Adrenal gland (tissue), 12 donors: ENCODE data around the gene RNASEL. TPM values are rescaled to one million over a fixed set of nuclear protein-coding genes. Genes with fewer than 3 reads are reported as not detected.

ENCODE experiments used
- DNase-seq, 7 donors: peaks; one replicate each; pipeline ENCODE4 v3.0.0-alpha.2; 2019 to 2020
- H3K27ac ChIP-seq, 5 donors: fragments of 200-600 bp; sonication (generic) in 4 of 5; 1 replicate in 3 of 5; 2 replicates in 2 of 5; pipeline versions ENCODE4 v1.5.1 to v1.8.0; 2016 to 2020; ENCODE audit warnings: mild to moderate bottlenecking in 1 of 5
- H3K27me3 ChIP-seq: fragments of 200-600 bp; 2 replicates; pipeline ENCODE4 v1.8.0; 2021
- H3K36me3 ChIP-seq, 2 donors: fragments of 200-600 bp; replicated peaks in 1 of 2; 1 replicate in 1 of 2; 2 replicates in 1 of 2; pipeline versions ENCODE4 v1.5.1 to v1.8.0; 2018 to 2022
- H3K4me1 ChIP-seq, 2 donors: fragments of 200-600 bp; replicated peaks in 1 of 2; 1 replicate in 1 of 2; 2 replicates in 1 of 2; pipeline versions ENCODE4 v1.5.1 to v1.8.0; 2018 to 2021
- H3K4me3 ChIP-seq, 4 donors: fragments of 200-600 bp; sonication (generic) in 3 of 4; one replicate each; pipeline ENCODE4 v1.5.1; 2016 to 2018
- H3K9me3 ChIP-seq, 3 donors: fragments of 200-600 bp; sonication (generic) in 1 of 3; replicated peaks in 1 of 3; 1 replicate in 2 of 3; 2 replicates in 1 of 3; pipeline versions ENCODE4 v1.5.1 to v1.8.0; 2016 to 2021
- POLR2A ChIP-seq, 2 donors: fragments of 450-650 bp; IDR thresholded peaks; one replicate each; pipeline ENCODE4 v1.6.1; 2017; ENCODE audit warnings: antibody characterized with exemption in 2 of 2, mild to moderate bottlenecking in 2 of 2, moderate library complexity in 1 of 2
- WGBS, 4 donors: extraction: QIAGEN DNeasy Blood & Tissue Kit in 2 of 4; methylation state at CpG; one replicate each; pipeline versions ENCODE4 v1.1.5 to v1.1.7; 2013 to 2017; 5-methylcytosine and 5-hydroxymethylcytosine counted together
- intact Hi-C, 2 donors: fragments of 100-400 bp; cut with DNase I; formaldehyde crosslinking; loops; one replicate each; pipeline versions ENCODE4 v1.14.1 to v1.15.0; 2022 to 2023
- polyA plus RNA-seq, 3 donors: library from polyadenylated mRNA; stranded (reverse); fragments of 200-250 nt in 2 of 3; fragments of 350-450 nt in 1 of 3; fragmentation: Illumina TruSeq in 1 of 3; extraction: RNeasy Lipid Tissue Mini Kit (QIAGEN cat#74804) in 1 of 3; gene quantifications; one replicate each; pipeline ENCODE4 v1.2.3, GENCODE V29; 2013 to 2014
- total RNA-seq, 9 donors: library from RNA; depleted of rRNA in 4 of 9; stranded (reverse); fragments of >200 nt in 4 of 9; fragments of 120-200 nt in 1 of 9; fragmentation: NEBNext Ultra II Directional in 1 of 9; extraction: Animal tissue kit (Norgen Biotek cat#: 25700) in 1 of 9; gene quantifications; one replicate each; pipeline versions ENCODE4 v1.1.0 to v1.2.4, GENCODE V29; 2013 to 2023
- TF ChIP-seq, protein P1 (sequence below), 6 experiments: fragments of 450-650 bp in 4 of 6; fragments of 200-600 bp in 2 of 6; sonication (generic) in 1 of 6; IDR thresholded peaks; 1 replicate in 5 of 6; 2 replicates in 1 of 6; pipeline versions ENCODE4 v1.5.1 to v1.8.0; 2016 to 2021; ENCODE audit warnings: antibody characterized with exemption in 6 of 6, mild to moderate bottlenecking in 2 of 6, moderate library complexity in 1 of 6
- donor health status: healthy with polysubstance abuse.
- donor health status: Bipolar disorder and iron deficiency.
- donor health status: DM: yes; HTN: yes; CAD: no.
- donor health status: DM: no; HTN: no; CAD: no.
- donor health status: DM: no; HTN: no; CAD: no.
- donor health status: DM: yes; HTN: yes; CAD: no.

RNASEL gene
- total and polyA plus RNA-seq, 12 donors, result 3.5 to 24.3 (median 11.7) TPM

DNA sequence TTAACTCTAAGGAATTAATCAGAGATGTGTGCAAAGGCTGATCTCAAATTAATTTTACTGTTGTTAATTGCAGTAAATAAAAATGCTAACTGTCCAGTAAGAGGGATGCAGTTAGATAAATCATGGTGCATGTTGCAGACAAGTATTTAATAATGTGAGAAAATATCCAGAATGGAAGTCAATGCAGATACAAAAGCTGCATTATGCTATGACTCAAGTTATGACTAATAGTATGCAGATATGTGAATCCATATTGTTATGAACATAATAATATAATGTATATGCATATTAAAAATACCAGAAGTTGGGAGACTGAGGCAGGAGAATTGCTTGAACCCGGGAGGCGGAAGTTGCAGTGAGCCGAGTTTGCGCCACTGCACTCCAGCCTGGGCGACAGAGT lies 21.4 kb downstream of the RNASEL start:
- H3K27ac ChIP-seq, result no peak overlapping the region
- no peak overlapping the region for H3K4me3 ChIP-seq
- no peaks in the 10 kb centered on the region for H3K9me3 ChIP-seq
- H3K4me1 ChIP-seq, result no peaks in the 10 kb centered on the region
- TF ChIP-seq POLR2A (IDR thresholded peaks at IDR 0.05), result no peak
- TF ChIP-seq, protein P1, sequence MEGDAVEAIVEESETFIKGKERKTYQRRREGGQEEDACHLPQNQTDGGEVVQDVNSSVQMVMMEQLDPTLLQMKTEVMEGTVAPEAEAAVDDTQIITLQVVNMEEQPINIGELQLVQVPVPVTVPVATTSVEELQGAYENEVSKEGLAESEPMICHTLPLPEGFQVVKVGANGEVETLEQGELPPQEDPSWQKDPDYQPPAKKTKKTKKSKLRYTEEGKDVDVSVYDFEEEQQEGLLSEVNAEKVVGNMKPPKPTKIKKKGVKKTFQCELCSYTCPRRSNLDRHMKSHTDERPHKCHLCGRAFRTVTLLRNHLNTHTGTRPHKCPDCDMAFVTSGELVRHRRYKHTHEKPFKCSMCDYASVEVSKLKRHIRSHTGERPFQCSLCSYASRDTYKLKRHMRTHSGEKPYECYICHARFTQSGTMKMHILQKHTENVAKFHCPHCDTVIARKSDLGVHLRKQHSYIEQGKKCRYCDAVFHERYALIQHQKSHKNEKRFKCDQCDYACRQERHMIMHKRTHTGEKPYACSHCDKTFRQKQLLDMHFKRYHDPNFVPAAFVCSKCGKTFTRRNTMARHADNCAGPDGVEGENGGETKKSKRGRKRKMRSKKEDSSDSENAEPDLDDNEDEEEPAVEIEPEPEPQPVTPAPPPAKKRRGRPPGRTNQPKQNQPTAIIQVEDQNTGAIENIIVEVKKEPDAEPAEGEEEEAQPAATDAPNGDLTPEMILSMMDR (IDR thresholded peaks at IDR 0.05), result no peak
- DNase-seq, result no peak
- H3K36me3 ChIP-seq, result no peaks in the 10 kb centered on the region
- 92 to 94% (median 94%) methylated on average over 5 of the region's 5 CpGs for WGBS, 4 donors
- no peaks in the 10 kb centered on the region for H3K27me3 ChIP-seq
- intact Hi-C loops, result no loop called here

DNA sequence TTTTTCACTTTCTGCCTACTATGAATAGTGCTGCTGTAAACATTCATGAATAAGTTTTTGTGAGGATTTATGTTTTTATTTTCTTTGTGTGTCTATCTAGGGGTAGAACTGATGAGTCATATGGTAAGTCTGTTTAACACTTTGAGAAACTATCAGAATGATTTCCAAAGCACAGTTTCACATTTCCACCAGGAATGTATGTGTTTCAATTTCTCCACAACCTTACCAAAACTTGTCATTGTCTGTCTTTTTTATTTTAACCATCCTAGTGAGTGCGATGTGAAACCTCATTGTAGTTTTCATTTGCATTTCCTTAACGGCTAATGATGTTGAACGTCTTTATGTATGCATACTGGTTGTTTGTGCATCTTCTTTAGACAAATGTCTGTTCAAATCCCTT lies 23.5 kb downstream of the RNASEL start:
- intact Hi-C loops, result no loop called here
- no peak overlapping the region for H3K4me3 ChIP-seq
- TF ChIP-seq POLR2A (IDR thresholded peaks at IDR 0.05), result no peak
- H3K27me3 ChIP-seq, result no peaks in the 10 kb centered on the region
- no peaks in the 10 kb centered on the region for H3K9me3 ChIP-seq
- no peak overlapping the region for H3K27ac ChIP-seq
- no peaks in the 10 kb centered on the region for H3K4me1 ChIP-seq
- 59 to 87% (median 81%) methylated on average over 3 of the region's 3 CpGs for WGBS, 4 donors
- no peak for DNase-seq
- H3K36me3 ChIP-seq, result no peaks in the 10 kb centered on the region

DNA sequence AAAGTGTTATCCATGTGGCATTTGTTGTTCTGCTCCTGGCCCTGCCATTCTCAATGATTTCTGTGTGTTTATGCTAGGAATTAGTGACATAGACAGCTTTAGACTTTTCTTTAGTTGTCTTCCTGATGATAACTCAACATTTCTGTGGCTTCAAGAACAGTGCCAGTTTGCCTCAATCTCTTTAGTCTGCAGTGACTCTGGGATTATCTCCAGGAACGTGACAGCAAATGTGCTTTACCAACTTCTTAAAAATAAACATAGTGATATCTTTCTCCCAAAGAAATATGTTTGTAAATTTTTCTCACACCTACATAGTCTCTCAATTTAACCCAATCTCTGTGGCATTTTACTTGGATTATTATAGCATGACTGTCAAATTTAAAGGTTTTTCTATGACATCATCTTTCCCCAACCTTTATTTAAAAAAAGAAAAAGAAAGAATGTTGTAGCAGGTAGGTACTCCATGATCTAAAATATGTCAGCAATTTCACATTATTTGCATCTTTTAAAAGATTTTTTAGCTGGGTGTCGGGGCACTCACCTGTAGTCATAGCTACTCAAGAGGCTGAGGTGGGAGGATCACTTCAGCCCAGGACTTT lies 24.6 kb downstream of the RNASEL start:
- H3K9me3 ChIP-seq, result no peaks in the 10 kb centered on the region
- no peaks in the 10 kb centered on the region for H3K27me3 ChIP-seq
- no peak overlapping the region for H3K4me3 ChIP-seq
- 72 to 78% (median 74%) methylated on average over 2 of the region's 2 CpGs for WGBS, 4 donors
- DNase-seq, result no peak
- intact Hi-C loops, result no loop called here
- H3K36me3 ChIP-seq, result no peaks in the 10 kb centered on the region
- no peak overlapping the region for H3K27ac ChIP-seq
- no peaks in the 10 kb centered on the region for H3K4me1 ChIP-seq
- TF ChIP-seq, protein P1 (IDR thresholded peaks at IDR 0.05), result no peak
- TF ChIP-seq POLR2A (IDR thresholded peaks at IDR 0.05), result no peak

DNA sequence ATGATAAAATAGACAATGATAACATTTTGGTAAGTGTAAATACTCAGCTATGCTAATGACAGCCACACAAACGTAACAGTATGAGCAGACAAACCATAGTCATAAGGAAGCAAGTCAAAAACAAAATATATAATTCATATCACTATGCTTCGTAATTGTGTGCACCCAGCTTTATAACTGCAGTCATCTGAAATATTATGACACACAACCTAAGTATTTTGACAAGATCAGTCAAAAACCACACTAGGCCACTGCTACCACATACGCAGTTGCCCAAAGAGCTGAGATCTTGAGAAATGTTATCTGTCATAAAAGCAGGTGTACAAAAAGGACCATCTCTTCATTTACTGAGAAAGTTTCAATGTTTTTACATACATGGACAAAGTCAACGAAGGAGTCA lies 26.0 kb downstream of the RNASEL start:
- Histone ChIP-seq H3K4me3 (no peak overlapping the region), H3K9me3 (no peaks in the 10 kb centered on the region), H3K4me1 (no peaks in the 10 kb centered on the region), H3K36me3 (no peaks in the 10 kb centered on the region), H3K27ac (no peak overlapping the region), H3K27me3 (no peaks in the 10 kb centered on the region)
- intact Hi-C loops, result no loop called here
- WGBS, 4 donors, result 80 to 94% (median 91%) methylated on average over 4 of the region's 4 CpGs
- no peak for DNase-seq
- TF ChIP-seq, protein P1 (IDR thresholded peaks at IDR 0.05), result no peak
- TF ChIP-seq POLR2A (IDR thresholded peaks at IDR 0.05), result no peak

DNA sequence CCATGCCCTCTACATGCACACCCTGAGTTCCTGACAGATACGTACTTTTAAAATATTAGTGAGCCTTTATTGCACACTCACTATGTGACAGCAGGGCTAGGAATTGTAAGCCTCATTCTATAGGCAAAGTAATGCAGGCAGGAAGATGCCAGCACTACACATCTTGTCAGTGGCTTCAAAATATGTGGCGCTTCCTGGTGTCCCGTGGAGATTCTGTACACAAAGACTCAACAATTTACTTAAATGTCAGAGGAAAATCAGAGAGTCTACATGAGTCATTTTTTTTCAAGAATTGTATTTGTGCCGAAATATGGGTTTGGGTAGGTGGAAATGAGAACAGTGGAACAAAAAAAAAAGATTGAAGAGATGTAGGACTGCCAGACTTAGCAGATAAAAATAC lies 27.6 kb downstream of the RNASEL start:
- no peak overlapping the region for H3K4me3 ChIP-seq
- intact Hi-C loops, result no loop called here
- WGBS, 4 donors, result 75 to 81% (median 80%) methylated on average over 4 of the region's 4 CpGs

More for the DNA sequence above, 27.6 kb downstream of the RNASEL start:
- TF ChIP-seq, protein P1 (IDR thresholded peaks at IDR 0.05), result no peak
- no peak for TF ChIP-seq POLR2A (IDR thresholded peaks at IDR 0.05)
- no peak for DNase-seq
- H3K36me3 ChIP-seq, result no peaks in the 10 kb centered on the region
- H3K9me3 ChIP-seq, result no peaks in the 10 kb centered on the region
- no peaks in the 10 kb centered on the region for H3K4me1 ChIP-seq
- no peak overlapping the region for H3K27ac ChIP-seq
- H3K27me3 ChIP-seq, result no peaks in the 10 kb centered on the region
